Loucy (cell line): ENCODE measurements around the gene ATP6V1G2.

Experiments
- H2AFZ ChIP-seq: fragments of 200-600 bp; sonication (generic); 2 replicates; pipeline ENCODE4 v1.6.0; 2016; ENCODE audit warnings: antibody characterized with exemption, mild to moderate bottlenecking, low read length, moderate library complexity
- H3F3A ChIP-seq: fragments of 200-600 bp; 2 replicates; pipeline ENCODE4 v1.6.0; 2016; ENCODE audit warnings: antibody characterized with exemption, low read depth, mild to moderate bottlenecking
- H3K27me3 ChIP-seq: fragments of 200-600 bp; sonication (generic); 2 replicates; pipeline ENCODE4 v1.6.1; 2014; ENCODE audit warnings: low read length, mild to moderate bottlenecking; ENCODE audit not compliant: insufficient read depth, poor library complexity, severe bottlenecking
- H3K36me3 ChIP-seq: fragments of 200-600 bp; sonication (generic); 2 replicates; pipeline ENCODE4 v1.6.1; 2016; ENCODE audit warnings: low read length; ENCODE audit not compliant: insufficient read depth
- H3K4me1 ChIP-seq: fragments of 200-600 bp; sonication (generic); 2 replicates; pipeline ENCODE4 v1.5.1; 2014; ENCODE audit warnings: low read length, mild to moderate bottlenecking; ENCODE audit not compliant: insufficient read depth, poor library complexity, severe bottlenecking
- H3K4me2 ChIP-seq: fragments of 200-600 bp; sonication (generic); 2 replicates; pipeline ENCODE4 v1.6.0; 2014; ENCODE audit warnings: antibody characterized with exemption, low read length, low read depth, mild to moderate bottlenecking; ENCODE audit not compliant: poor library complexity, severe bottlenecking
- H3K4me3 ChIP-seq: fragments of 200-600 bp; sonication (generic); 2 replicates; pipeline ENCODE4 v1.5.1; 2014; ENCODE audit warnings: low read length, mild to moderate bottlenecking, mixed read lengths; ENCODE audit not compliant: poor library complexity, severe bottlenecking
- H3K79me2 ChIP-seq: fragments of 200-600 bp; sonication (generic); 2 replicates; pipeline ENCODE4 v1.6.1; 2014; ENCODE audit warnings: low read length; ENCODE audit not compliant: insufficient read depth
- H3K9ac ChIP-seq: fragments of 200-600 bp; sonication (generic); 2 replicates; pipeline ENCODE4 v1.6.0; 2014; ENCODE audit warnings: mild to moderate bottlenecking, low read depth, low read length, moderate library complexity; ENCODE audit not compliant: poor library complexity, severe bottlenecking
- H3K9me2 ChIP-seq: fragments of 200-600 bp; sonication (generic); replicated peaks from 2 replicates; pipeline ENCODE4 v1.6.1; 2016; ENCODE audit warnings: low read depth, low read length, mixed read lengths
- H3K9me3 ChIP-seq: fragments of 200-600 bp; sonication (generic); 2 replicates; pipeline ENCODE4 v1.6.1; 2014; ENCODE audit warnings: mild to moderate bottlenecking, antibody characterized with exemption, low read length, low read depth; ENCODE audit not compliant: insufficient read depth
- H4K20me1 ChIP-seq: fragments of 200-600 bp; sonication (generic); 2 replicates; pipeline ENCODE4 v1.6.0; 2014; ENCODE audit warnings: antibody characterized with exemption, low read length, mild to moderate bottlenecking; ENCODE audit not compliant: insufficient read depth, poor library complexity, severe bottlenecking
- EZH2phosphoT487 ChIP-seq: fragments of 200-600 bp; IDR thresholded peaks from 2 replicates; pipeline ENCODE4 v1.6.1; 2018; ENCODE audit warnings: antibody characterized with exemption, mild to moderate bottlenecking, moderate library complexity, borderline replicate concordance
- TF ChIP-seq, protein P1 (sequence below): fragments of 200-600 bp; sonication (generic); conservative IDR thresholded peaks from 2 replicates; pipeline ENCODE4 v1.5.1; 2014; ENCODE audit warnings: mild to moderate bottlenecking, antibody characterized with exemption, low read length

The ATP6V1G2 gene

DNA sequence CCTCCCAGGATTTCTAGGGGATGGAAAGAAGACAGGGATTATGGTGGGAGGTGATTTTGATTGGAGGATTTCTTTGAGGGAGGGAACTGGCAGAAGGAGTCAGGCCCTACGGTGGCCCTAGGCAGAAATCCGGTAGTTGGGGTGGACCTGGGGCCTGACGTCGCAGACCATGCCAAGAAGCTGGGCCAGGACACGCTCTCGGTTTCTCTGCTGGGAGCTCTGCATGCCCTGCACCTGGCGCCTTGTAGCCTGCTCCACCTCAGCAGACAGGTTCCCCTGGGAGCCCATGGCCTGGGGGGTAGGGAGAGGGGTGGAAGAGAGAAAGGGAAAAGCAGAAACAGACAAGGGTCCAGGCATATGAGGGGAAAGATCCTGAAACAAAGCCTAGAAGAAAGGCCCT is 1.1 kb downstream of the ATP6V1G2 start:
- TF ChIP-seq, protein P1, sequence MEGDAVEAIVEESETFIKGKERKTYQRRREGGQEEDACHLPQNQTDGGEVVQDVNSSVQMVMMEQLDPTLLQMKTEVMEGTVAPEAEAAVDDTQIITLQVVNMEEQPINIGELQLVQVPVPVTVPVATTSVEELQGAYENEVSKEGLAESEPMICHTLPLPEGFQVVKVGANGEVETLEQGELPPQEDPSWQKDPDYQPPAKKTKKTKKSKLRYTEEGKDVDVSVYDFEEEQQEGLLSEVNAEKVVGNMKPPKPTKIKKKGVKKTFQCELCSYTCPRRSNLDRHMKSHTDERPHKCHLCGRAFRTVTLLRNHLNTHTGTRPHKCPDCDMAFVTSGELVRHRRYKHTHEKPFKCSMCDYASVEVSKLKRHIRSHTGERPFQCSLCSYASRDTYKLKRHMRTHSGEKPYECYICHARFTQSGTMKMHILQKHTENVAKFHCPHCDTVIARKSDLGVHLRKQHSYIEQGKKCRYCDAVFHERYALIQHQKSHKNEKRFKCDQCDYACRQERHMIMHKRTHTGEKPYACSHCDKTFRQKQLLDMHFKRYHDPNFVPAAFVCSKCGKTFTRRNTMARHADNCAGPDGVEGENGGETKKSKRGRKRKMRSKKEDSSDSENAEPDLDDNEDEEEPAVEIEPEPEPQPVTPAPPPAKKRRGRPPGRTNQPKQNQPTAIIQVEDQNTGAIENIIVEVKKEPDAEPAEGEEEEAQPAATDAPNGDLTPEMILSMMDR = no peak
- no peak for TF ChIP-seq EZH2phosphoT487
- no peaks in the 10 kb centered on the region; the same call in 1 of the 2 replicates for H3F3A ChIP-seq
- peak overlapping the region; percentile 88 for H3K9ac ChIP-seq
- no peaks in the 10 kb centered on the region for H3K9me3 ChIP-seq
- peaks cover 18% of the 10 kb centered on the region for H4K20me1 ChIP-seq
- H3K27me3 ChIP-seq = peaks cover 13% of the 10 kb centered on the region
- H3K4me1 ChIP-seq = peaks cover 32% of the 10 kb centered on the region
- no peak overlapping the region for H3K4me3 ChIP-seq
- peaks cover 72% of the 10 kb centered on the region for H3K79me2 ChIP-seq
- H2AFZ ChIP-seq = no peak overlapping the region
- no peak overlapping the region for H3K4me2 ChIP-seq
- peaks cover 6% of the 10 kb centered on the region; the same call in 1 of the 2 replicates for H3K36me3 ChIP-seq
- no peaks in the 10 kb centered on the region for H3K9me2 ChIP-seq

- peaks cover 12% of the 10 kb centered on the region for H3K36me3 ChIP-seq
- H4K20me1 ChIP-seq = peaks cover 24% of the 10 kb centered on the region
- H3K9me3 ChIP-seq = no peaks in the 10 kb centered on the region
- H3K9ac ChIP-seq = no peak overlapping the region
- H3K4me1 ChIP-seq = peaks cover 38% of the 10 kb centered on the region
- H3F3A ChIP-seq = no peaks in the 10 kb centered on the region; the same call in 1 of the 2 replicates
- H3K27me3 ChIP-seq = peaks cover 13% of the 10 kb centered on the region
- H2AFZ ChIP-seq = no peak overlapping the region
- H3K9me2 ChIP-seq = no peaks in the 10 kb centered on the region
- H3K4me3 ChIP-seq = no peak overlapping the region
- peaks cover 76% of the 10 kb centered on the region for H3K79me2 ChIP-seq
- H3K4me2 ChIP-seq = no peak overlapping the region
- no peak for TF ChIP-seq EZH2phosphoT487
- TF ChIP-seq, protein P1 = no peak
Measured at GRCh38 chr6:31544676-31545075, 1.7 kb downstream of the ATP6V1G2 start.

GRCh38 chr6:31543639-31544038 is 2.8 kb downstream of the ATP6V1G2 start:
- Histone ChIP-seq H3K9ac (peak overlapping the region; percentile 99), H3K9me2 (no peaks in the 10 kb centered on the region), H3K4me1 (peaks cover 38% of the 10 kb centered on the region), H3K27me3 (peaks cover 13% of the 10 kb centered on the region), H3K9me3 (no peaks in the 10 kb centered on the region), H4K20me1 (peaks cover 35% of the 10 kb centered on the region), H3K4me3 (no peak overlapping the region), H3K79me2 (peaks cover 76% of the 10 kb centered on the region), H3F3A (no peaks in the 10 kb centered on the region; the same call in 1 of the 2 replicates), H3K4me2 (peak overlapping the region; percentile 98), H2AFZ (no peak overlapping the region), H3K36me3 (peaks cover 22% of the 10 kb centered on the region)
- TF ChIP-seq, protein P1 = no peak
- no peak for TF ChIP-seq EZH2phosphoT487
